Measurements from ENCODE around the gene FOXJ3. TPM values are rescaled to one million over a fixed set of nuclear protein-coding genes. Genes with fewer than 3 reads are reported as not detected.
A peak's percentile ranks its signal among the peaks of the same experiment; 100 is the strongest.

Gene FOXJ3
- total RNA-seq, 1 donor: 34.5 TPM

DNA sequence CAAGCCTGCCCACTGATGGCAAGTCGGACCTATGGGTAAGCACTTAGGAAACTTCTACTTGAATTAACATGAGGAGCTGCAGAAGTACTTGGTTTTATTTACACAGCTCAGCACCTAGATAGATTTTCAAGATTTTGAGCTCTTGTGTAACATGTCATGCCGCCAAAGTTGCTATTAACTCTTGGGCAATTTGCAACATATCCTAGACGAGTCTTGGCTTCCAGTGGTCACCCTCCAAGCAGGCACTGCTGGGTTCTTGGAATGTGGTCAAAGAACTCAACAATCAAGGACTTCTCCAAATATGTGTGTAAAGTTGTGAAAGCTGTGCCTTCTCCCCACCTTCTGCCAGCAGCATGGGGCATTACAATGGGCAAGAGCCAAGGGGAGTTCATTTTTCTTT is 199.6 kb downstream of the FOXJ3 start:
- TF ChIP-seq, protein P1, sequence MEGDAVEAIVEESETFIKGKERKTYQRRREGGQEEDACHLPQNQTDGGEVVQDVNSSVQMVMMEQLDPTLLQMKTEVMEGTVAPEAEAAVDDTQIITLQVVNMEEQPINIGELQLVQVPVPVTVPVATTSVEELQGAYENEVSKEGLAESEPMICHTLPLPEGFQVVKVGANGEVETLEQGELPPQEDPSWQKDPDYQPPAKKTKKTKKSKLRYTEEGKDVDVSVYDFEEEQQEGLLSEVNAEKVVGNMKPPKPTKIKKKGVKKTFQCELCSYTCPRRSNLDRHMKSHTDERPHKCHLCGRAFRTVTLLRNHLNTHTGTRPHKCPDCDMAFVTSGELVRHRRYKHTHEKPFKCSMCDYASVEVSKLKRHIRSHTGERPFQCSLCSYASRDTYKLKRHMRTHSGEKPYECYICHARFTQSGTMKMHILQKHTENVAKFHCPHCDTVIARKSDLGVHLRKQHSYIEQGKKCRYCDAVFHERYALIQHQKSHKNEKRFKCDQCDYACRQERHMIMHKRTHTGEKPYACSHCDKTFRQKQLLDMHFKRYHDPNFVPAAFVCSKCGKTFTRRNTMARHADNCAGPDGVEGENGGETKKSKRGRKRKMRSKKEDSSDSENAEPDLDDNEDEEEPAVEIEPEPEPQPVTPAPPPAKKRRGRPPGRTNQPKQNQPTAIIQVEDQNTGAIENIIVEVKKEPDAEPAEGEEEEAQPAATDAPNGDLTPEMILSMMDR (IDR thresholded peaks at IDR 0.05; ENCODE audit: insufficient read depth, low read depth, low read length): no peak

DNA sequence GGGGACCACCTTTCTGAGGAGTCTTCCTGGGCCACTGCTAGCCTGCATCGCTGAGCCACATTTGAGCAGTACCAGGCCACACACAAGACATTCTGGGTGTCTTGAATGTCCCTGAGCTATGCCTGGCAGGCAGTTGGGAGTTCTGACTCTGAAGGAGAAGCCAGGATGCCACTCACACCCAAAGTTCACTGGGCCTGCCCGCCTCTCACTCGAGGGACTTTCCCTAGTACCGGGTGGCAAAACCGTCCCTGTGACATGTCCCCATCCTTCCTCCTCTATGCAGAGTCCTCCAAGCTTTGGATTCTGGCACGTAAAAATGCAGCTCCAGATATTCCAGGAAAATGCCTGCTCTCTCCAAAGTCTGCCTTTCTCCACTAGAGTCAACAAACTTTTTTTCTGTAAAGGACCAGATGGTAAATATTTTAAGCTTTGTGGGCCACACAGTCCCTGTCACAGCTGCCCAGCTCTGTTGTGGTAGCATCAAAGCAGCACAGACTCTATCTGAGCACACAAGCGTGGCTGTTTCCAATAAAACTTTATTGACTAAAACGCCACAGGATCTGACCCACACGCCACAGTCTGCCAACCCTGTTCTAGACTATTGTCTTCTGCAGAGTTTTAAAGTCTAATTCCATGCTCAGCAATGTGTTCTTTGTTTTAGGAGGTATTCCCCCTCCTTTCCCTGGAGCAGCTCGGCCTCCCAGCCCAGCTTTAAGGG is 201.1 kb downstream of the FOXJ3 start:
- DNase-seq (ENCODE audit: low read depth): no peak
- TF ChIP-seq, protein P1 (IDR thresholded peaks at IDR 0.05; ENCODE audit: insufficient read depth, low read depth, low read length): no peak
- no peak overlapping the region for H3K4me3 ChIP-seq (ENCODE audit: low read depth, low read length)

More for the DNA sequence above, 199.6 kb downstream of the FOXJ3 start:
- no peak overlapping the region for H3K4me3 ChIP-seq (ENCODE audit: low read depth, low read length)
- no peak for DNase-seq (ENCODE audit: low read depth)

GRCh38 chr1:42133390-42133789 is 201.6 kb downstream of the FOXJ3 start:
- peak; percentile 4 for DNase-seq (ENCODE audit: low read depth)
- H3K4me3 ChIP-seq (ENCODE audit: low read depth, low read length): no peak overlapping the region
- TF ChIP-seq, protein P1 (IDR thresholded peaks at IDR 0.05; ENCODE audit: insufficient read depth, low read depth, low read length): no peak

DNA sequence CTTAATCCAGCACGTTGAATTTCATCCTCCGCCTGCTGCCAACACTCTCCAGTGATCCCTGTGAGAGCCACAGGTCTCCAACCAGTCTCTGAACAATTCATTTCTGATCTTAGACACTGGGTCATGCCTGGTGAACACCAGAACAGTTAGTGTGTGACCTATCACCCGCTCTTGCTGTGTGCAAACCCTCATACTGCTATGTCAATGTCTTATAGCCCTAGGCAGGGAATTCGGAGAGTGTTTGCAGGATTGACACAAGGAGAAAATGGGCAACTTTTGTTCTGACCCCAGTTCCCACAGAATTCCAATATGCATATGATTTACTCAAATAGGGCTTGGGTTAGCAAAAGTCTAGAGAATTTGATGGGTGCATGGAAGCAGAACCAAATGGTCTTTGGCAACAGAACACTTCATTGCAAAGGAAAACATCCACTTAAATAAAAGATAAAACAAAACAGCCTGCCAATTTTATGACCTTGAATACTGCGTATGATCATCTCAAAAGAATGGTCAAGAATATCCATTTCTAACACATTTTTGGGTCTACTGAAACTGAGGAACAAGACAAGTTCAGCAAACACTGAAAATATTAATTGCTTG is 204.9 kb downstream of the FOXJ3 start:
- TF ChIP-seq, protein P1 (IDR thresholded peaks at IDR 0.05; ENCODE audit: insufficient read depth, low read depth, low read length): no peak
- no peak for DNase-seq (ENCODE audit: low read depth)
- H3K4me3 ChIP-seq (ENCODE audit: low read depth, low read length): no peak overlapping the region

- no peak overlapping the region for H3K4me3 ChIP-seq (ENCODE audit: low read depth, low read length)
- TF ChIP-seq, protein P1 (IDR thresholded peaks at IDR 0.05; ENCODE audit: insufficient read depth, low read depth, low read length): no peak
- DNase-seq (ENCODE audit: low read depth): no peak
Measured at GRCh38 chr1:42128964-42129363, 206.1 kb downstream of the FOXJ3 start.

DNA sequence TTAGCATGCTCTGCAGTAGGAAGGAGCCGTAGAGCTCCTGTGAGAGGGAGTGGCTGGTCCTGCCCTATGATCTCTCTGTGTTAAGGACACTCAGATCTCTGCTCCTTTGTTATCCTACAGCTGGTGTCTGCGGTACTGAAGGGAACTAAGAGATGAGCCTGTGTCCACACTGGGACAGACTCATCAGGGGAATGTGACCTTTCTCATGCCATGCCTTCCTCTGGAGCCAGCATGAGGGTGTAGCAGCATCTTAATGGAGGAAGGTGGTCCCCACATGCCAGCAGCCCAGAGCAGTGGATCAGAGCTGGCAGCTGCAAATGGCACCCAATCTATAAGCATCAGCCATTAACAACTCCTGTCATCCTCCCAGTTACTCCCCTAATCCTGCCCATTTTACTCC is 206.5 kb downstream of the FOXJ3 start:
- H3K4me3 ChIP-seq (ENCODE audit: low read depth, low read length): no peak overlapping the region
- no peak for DNase-seq (ENCODE audit: low read depth)
- TF ChIP-seq, protein P1 (IDR thresholded peaks at IDR 0.05; ENCODE audit: insufficient read depth, low read depth, low read length): no peak

Measured in fibroblast of villous mesenchyme (primary cell).